Measurements from ENCODE around the gene SYT6. TPM values are rescaled to one million over a fixed set of nuclear protein-coding genes. Genes with fewer than 3 reads are reported as not detected.

The SYT6 gene
- total and polyA plus RNA-seq, 2 donors (not counting 1 experiment from before 2014, with no cell fraction given), result not detected

DNA sequence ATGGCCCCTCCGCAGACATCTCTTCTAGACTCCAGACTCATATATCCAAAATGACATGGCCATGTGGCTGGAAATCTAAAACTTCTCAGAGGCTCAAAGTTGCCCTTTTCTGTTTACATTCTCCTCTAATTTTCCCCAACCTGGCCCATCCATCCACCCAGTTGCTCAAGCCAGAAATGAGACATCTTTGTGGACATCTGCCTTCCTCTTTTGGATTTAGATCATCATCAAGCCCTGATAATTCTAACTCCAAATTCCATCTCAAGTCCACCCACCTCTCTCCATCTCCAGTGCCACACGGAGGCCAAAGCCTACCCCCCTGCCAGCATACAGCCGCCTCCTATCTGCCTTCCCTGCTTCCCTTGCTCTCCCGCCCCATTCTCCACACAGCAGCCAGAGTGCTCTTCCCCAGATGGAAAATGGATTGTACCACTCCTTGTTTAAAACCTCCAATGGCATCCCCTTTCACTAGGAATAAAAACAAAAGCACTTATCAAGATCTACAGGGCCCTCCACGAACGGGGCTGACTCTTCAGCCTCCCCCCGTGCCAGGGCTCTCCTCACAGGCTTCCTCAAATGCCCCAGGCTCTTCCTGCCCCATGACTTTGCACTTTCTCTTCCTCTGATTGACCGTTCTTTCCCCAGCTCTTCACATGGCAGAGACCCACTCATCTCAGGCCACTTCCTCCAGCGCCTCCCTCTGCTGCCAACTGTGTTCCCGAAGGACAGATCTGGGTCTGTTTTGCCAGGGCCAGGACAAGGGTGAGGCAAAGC, 40.1 kb downstream of the SYT6 start:
- Histone ChIP-seq H3K4me2 (ENCODE audit: extremely low read depth, insufficient read depth, low read length) (no peak overlapping the region), H3K4me1 (ENCODE audit: control insufficient read depth, extremely low read depth, insufficient read depth, low read length) (no peaks in the 10 kb centered on the region), H3K27me3 (ENCODE audit: control insufficient read depth, insufficient read depth, low read length) (peaks cover 3% of the 10 kb centered on the region), H3K79me2 (ENCODE audit: control insufficient read depth, insufficient read depth, low read length) (no peaks in the 10 kb centered on the region), H2AFZ (ENCODE audit: low read length) (no peak overlapping the region), H3K36me3 (ENCODE audit: control insufficient read depth, insufficient read depth, low read length) (no peaks in the 10 kb centered on the region), H3K27ac (ENCODE audit: insufficient read depth, low read length) (no peak overlapping the region), H4K20me1 (ENCODE audit: control insufficient read depth, extremely low read depth, insufficient read depth, low read length) (no peaks in the 10 kb centered on the region), H3K9ac (ENCODE audit: insufficient read depth, low read length) (no peak overlapping the region), H3K4me3 (replicated peaks in 1 of 4; ENCODE audit: control extremely low read depth in 1 of 4, insufficient read depth in 1 of 4, low read depth in 3 of 4, low read length in 4 of 4) (no peak overlapping the region), H3K9me3 (ENCODE audit: control insufficient read depth, insufficient read depth, low read depth, low read length) (no peaks in the 10 kb centered on the region)
- no peak for DNase-seq (ENCODE audit: low read depth in 2 of 2)
- TF ChIP-seq, protein P1, sequence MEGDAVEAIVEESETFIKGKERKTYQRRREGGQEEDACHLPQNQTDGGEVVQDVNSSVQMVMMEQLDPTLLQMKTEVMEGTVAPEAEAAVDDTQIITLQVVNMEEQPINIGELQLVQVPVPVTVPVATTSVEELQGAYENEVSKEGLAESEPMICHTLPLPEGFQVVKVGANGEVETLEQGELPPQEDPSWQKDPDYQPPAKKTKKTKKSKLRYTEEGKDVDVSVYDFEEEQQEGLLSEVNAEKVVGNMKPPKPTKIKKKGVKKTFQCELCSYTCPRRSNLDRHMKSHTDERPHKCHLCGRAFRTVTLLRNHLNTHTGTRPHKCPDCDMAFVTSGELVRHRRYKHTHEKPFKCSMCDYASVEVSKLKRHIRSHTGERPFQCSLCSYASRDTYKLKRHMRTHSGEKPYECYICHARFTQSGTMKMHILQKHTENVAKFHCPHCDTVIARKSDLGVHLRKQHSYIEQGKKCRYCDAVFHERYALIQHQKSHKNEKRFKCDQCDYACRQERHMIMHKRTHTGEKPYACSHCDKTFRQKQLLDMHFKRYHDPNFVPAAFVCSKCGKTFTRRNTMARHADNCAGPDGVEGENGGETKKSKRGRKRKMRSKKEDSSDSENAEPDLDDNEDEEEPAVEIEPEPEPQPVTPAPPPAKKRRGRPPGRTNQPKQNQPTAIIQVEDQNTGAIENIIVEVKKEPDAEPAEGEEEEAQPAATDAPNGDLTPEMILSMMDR (conservative IDR thresholded peaks at IDR 0.05 in 1 of 2, IDR thresholded peaks at IDR 0.05 in 1 of 2; ENCODE audit: low read depth in 1 of 2, low read length in 2 of 2), result no peak
- TF ChIP-seq EZH2 (IDR thresholded peaks at IDR 0.05; ENCODE audit: low read length, missing control alignments), result no peak

DNA sequence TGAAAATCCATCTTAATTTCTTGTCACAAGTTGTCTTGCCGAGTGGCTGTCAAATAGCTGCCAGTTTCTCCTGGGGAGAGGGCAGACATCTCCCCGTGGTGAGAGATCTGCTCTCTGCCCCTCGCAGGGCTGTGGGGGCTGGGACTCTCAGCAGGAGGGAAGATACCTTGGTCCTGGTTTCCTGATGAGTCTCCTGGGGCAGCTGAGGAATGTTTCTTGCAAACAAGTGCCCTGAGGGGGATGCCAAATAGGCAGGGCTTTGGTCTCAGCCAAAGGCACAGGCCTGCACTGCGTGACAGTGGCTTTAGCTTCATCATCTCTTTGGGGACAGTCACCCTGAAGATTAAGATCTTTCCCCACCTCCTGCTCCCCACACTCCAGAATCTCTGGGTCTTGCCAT, 40.9 kb downstream of the SYT6 start:
- no peaks in the 10 kb centered on the region for H3K36me3 ChIP-seq (ENCODE audit: control insufficient read depth, insufficient read depth, low read length)
- H2AFZ ChIP-seq (ENCODE audit: low read length), result no peak overlapping the region
- H3K4me2 ChIP-seq (ENCODE audit: extremely low read depth, insufficient read depth, low read length), result no peak overlapping the region
- H4K20me1 ChIP-seq (ENCODE audit: control insufficient read depth, extremely low read depth, insufficient read depth, low read length), result no peaks in the 10 kb centered on the region
- H3K79me2 ChIP-seq (ENCODE audit: control insufficient read depth, insufficient read depth, low read length), result no peaks in the 10 kb centered on the region
- H3K9ac ChIP-seq (ENCODE audit: insufficient read depth, low read length), result no peak overlapping the region
- TF ChIP-seq EZH2 (IDR thresholded peaks at IDR 0.05; ENCODE audit: low read length, missing control alignments), result no peak
- TF ChIP-seq, protein P1 (conservative IDR thresholded peaks at IDR 0.05 in 1 of 2, IDR thresholded peaks at IDR 0.05 in 1 of 2; ENCODE audit: low read depth in 1 of 2, low read length in 2 of 2), result no peak
- H3K4me3 ChIP-seq (replicated peaks in 1 of 4; ENCODE audit: control extremely low read depth in 1 of 4, insufficient read depth in 1 of 4, low read depth in 3 of 4, low read length in 4 of 4), result no peak overlapping the region
- H3K4me1 ChIP-seq (ENCODE audit: control insufficient read depth, extremely low read depth, insufficient read depth, low read length), result no peaks in the 10 kb centered on the region
- H3K9me3 ChIP-seq (ENCODE audit: control insufficient read depth, insufficient read depth, low read depth, low read length), result no peaks in the 10 kb centered on the region
- peaks cover 7% of the 10 kb centered on the region for H3K27me3 ChIP-seq (ENCODE audit: control insufficient read depth, insufficient read depth, low read length)
- no peak for DNase-seq (ENCODE audit: low read depth in 2 of 2)
- no peak overlapping the region for H3K27ac ChIP-seq (ENCODE audit: insufficient read depth, low read length)

DNA sequence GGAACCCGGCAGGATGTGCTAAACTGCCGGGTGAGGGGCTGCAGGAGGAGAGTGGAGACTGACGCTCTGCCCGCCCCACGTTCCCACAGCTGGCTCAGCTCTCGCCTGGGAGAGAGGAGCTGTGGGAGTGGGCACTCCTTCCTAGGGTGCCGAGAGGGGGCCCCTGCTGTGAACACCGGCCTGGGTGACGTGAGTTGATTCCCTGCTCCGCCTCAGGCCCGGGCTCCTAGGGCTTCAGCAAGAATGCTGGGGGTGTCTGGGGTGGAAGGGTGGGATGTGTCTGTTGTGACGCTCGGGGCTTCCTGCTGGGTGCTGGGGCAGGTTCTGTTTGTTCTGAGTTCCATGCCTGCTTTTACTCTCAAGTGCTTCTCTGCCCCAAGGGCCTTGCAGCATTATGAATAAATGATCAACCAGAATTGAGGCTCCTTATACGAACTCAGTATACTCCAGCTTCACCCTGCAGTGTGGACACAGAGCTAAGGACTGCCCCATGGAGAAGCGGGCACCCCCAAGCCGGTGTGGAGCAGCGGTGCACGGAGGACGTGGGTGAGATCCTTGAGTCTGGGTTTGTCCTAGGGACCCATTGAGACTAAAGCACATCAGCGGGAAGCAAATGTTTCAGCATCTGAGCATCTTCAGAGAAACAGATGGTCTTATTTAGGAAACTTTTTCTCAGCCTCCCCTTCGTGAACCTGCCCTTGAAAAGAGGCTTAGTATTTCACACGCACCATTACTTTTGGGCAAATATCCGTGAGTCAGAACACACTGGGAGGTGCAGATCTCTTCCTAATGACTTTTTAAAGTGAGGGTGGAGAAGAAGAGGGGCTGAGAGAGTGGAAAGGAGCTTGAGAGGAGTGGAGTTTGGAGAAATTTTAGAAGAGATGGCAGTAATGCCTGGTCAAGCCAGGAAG, 41.7 kb downstream of the SYT6 start:
- Histone ChIP-seq H3K9me3 (ENCODE audit: control insufficient read depth, insufficient read depth, low read depth, low read length) (no peaks in the 10 kb centered on the region), H3K9ac (ENCODE audit: insufficient read depth, low read length) (no peak overlapping the region), H3K36me3 (ENCODE audit: control insufficient read depth, insufficient read depth, low read length) (no peaks in the 10 kb centered on the region), H3K4me3 (replicated peaks in 1 of 4; ENCODE audit: control extremely low read depth in 1 of 4, insufficient read depth in 1 of 4, low read depth in 3 of 4, low read length in 4 of 4) (no peak overlapping the region), H3K4me1 (ENCODE audit: control insufficient read depth, extremely low read depth, insufficient read depth, low read length) (no peaks in the 10 kb centered on the region), H3K79me2 (ENCODE audit: control insufficient read depth, insufficient read depth, low read length) (no peaks in the 10 kb centered on the region), H2AFZ (ENCODE audit: low read length) (no peak overlapping the region), H4K20me1 (ENCODE audit: control insufficient read depth, extremely low read depth, insufficient read depth, low read length) (no peaks in the 10 kb centered on the region), H3K4me2 (ENCODE audit: extremely low read depth, insufficient read depth, low read length) (no peak overlapping the region), H3K27me3 (ENCODE audit: control insufficient read depth, insufficient read depth, low read length) (peaks cover 8% of the 10 kb centered on the region), H3K27ac (ENCODE audit: insufficient read depth, low read length) (no peak overlapping the region)
- TF ChIP-seq, protein P1 (conservative IDR thresholded peaks at IDR 0.05 in 1 of 2, IDR thresholded peaks at IDR 0.05 in 1 of 2; ENCODE audit: low read depth in 1 of 2, low read length in 2 of 2), result no peak
- TF ChIP-seq EZH2 (IDR thresholded peaks at IDR 0.05; ENCODE audit: low read length, missing control alignments), result no peak
- no peak for DNase-seq (ENCODE audit: low read depth in 2 of 2)
